GM10847 (cell line): ENCODE measurements around the gene KCNH6.

Source experiments
- POLR2A ChIP-seq: IDR thresholded peaks from 2 replicates; pipeline ENCODE4 v1.6.1; 2011; ENCODE audit not compliant: insufficient read length; ENCODE audit errors: extremely low read depth

The KCNH6 gene

DNA sequence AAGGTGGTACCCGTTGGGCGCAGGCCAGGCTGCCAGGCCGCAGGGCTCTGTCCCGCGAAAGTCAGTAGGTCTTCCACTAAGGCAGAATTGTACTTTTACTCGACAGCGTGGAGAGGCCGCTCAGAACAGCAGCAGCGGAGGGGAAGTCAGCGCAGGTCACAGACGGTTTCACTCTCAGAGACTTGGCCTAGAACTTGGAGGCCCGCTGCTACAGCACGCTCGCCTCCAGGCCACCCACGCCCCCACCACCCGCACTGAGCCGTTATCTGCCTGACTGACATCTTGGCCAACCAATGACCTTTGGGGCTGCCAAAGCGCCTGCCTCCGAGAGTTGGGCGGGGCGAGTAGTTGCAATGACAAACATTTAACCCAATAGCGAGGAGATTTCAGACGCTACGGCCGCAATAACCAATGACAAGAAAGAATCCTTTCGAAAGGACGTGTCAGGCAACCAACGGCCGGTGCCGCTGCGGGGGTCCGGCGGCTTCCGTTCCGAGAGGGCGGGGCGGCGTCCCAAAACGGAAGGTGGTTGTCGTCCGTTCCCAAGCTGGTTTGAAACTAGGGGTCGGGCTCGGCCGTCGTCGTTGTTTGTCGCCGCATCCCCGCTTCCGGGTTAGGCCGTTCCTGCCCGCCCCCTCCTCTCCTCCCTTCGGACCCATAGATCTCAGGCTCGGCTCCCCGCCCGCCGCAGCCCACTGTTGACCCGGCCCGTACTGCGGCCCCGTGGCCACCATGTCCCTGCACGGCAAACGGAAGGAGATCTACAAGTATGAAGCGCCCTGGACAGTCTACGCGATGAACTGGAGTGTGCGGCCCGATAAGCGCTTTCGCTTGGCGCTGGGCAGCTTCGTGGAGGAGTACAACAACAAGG lies 27.0 kb downstream of the KCNH6 start, which contains the start of gene DCAF7:
DCAF7 (plus strand) TSS at position 532 of the 871 bp plus-strand sequence; CDS start at position 733, 201 bp downstream.
- TF ChIP-seq POLR2A = peak; percentile 80

GRCh38 chr17:63550817-63551639 lies 27.9 kb downstream of the KCNH6 start:
- no peak for TF ChIP-seq POLR2A

DNA sequence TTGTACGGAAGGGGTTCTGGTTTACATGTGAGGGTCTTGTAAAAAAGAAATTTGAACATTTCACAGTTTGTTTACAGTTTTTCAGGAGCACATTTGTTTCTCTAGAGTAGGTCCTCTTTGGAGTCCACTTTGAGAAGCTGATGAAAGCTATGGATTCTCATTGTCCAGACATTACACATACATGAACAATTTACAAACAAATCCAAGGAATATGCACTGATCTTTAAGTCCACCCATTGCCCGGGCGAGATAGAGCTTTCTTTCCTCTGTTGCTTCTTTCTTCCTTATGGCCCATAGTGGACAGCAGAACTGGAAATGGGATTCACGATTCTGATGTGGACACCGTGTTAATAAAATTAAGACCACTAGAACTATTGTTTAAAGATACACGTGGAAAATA lies 29.1 kb downstream of the KCNH6 start:
- TF ChIP-seq POLR2A = no peak

- TF ChIP-seq POLR2A = no peak
These were observed 32.5 kb downstream of the KCNH6 start for GRCh38 chr17:63555500-63556156.

DNA sequence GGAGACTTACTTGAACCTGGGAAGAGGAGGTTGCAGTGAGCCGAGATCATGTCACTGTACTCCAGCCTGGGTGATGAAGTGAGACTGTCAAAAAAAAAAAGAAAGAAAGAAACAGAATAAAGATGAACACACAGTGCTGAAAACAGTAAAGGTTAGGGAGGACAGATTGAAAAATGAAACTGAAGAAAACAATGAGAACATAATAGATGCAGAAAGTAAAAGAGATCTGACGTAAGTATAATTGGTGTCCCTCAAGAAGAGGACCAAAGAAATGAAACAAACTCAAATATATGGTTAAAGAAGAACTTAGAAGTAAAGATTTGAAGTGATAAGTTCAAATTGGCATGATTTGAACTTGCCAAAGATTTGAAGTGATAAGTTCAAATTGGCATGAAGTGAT lies 34.3 kb downstream of the KCNH6 start:
- TF ChIP-seq POLR2A = no peak

- TF ChIP-seq POLR2A = no peak
These were observed 35.3 kb downstream of the KCNH6 start for GRCh38 chr17:63558441-63558840.

DNA sequence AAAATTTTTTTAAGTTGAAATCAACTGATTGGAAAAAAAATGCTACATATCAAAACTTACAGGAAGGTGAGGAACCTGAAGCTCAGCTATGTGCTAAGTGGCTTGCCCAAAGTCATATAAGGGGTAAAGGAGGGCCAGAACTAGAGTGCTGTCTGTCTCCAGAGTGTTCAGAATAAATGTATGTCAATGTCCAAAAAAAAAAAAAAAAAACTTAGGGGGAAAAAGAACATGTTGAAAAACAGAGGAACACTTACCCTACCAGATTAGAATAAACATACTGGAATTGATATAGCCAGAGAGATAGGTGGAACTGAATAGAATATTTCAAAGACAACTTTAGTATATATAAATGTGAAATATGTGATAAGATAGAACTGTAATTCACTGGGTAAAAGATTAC lies 38.7 kb downstream of the KCNH6 start:
- no peak for TF ChIP-seq POLR2A

DNA sequence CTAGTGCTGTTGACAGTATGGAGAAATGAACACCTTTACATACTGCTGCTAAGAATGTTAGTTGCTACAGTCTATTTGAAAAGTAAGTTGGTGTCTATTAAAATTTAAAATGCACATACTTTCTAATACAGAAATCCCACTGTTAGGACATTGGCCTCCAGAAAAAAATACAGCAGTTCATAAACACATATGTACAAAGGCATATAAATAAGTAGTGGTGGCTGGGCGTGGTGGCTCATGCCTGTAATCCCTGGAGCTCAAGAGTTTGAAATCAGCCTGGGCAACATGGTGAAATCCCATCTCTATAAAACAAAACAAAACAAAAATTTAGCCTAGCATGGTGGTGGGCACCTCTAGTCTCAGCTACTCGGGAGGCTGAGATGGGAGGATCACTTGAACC lies 40.2 kb downstream of the KCNH6 start:
- no peak for TF ChIP-seq POLR2A

- TF ChIP-seq POLR2A = no peak
These were observed 41.4 kb downstream of the KCNH6 start for GRCh38 chr17:63564562-63564961.

DNA sequence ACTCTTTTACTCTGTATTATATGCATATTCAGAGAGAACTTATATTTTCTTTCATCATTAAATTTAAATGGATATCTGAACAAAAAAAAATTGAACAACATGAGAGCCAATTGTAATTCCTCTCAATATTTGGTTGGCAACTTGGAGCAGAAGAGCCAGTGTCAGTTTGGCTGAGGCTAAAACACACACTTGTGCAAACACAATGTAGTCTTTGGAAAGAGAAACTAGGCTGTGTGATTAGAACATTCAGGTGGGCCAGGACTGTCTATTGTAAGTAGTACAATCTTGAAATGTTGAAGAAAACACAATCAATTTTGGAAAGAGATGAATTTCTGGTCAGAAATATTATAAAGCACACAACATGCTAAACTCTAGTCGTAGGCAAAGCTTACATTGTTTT lies 44.1 kb downstream of the KCNH6 start:
- TF ChIP-seq POLR2A = no peak

- TF ChIP-seq POLR2A = no peak
These were observed 45.4 kb downstream of the KCNH6 start for GRCh38 chr17:63568563-63568962.

- TF ChIP-seq POLR2A = no peak
These were observed 48.6 kb downstream of the KCNH6 start for GRCh38 chr17:63571632-63572310.

DNA sequence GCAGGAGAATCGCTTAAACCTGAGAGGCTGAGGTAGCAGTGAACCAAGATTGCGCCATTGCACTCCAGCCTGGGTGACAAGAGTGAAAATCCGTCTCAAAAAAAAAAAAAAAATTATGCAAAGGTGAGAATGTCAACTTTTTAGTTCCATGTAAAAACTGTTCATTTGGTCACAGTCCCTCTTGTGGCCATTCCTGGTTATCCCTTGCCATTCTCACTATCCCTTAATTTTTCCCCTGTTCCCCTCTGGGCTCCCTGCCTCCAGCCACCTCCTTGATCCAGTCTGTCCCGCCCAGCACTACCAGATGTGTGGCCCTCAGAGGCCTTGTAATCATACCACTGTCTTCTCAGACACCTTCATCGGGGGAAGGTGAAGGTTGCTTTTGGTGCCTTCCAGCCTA lies 50.5 kb downstream of the KCNH6 start:
- TF ChIP-seq POLR2A = no peak

- TF ChIP-seq POLR2A = no peak
These were observed 55.0 kb downstream of the KCNH6 start for GRCh38 chr17:63578027-63578768.
